Measurements from ENCODE around the gene COX20.

GRCh38 chr1:244868484-244869363, 33.3 kb downstream of the COX20 start:
- TF ChIP-seq ZFX (IDR thresholded peaks at IDR 0.05) = no peak
- TF ChIP-seq CTCF (conservative IDR thresholded peaks at IDR 0.05) = no peak
